Neural cell (in vitro differentiated cells): ENCODE results near the gene TBC1D5.

Experiments used
- EZH2 ChIP-seq: fragments of 200-600, 300-800 bp; shearing (Covaris generic), sonication (generic); IDR thresholded peaks from 2 replicates; pipeline ENCODE4 v1.6.1; 2014; ENCODE audit warnings: antibody characterized with exemption, low read length, borderline replicate concordance, mild to moderate bottlenecking; ENCODE audit not compliant: insufficient read depth, poor library complexity, severe bottlenecking
- MXI1 ChIP-seq: fragments of 450-650 bp; conservative IDR thresholded peaks from 2 replicates; pipeline ENCODE4 v1.6.1; 2014; ENCODE audit warnings: antibody characterized with exemption, mild to moderate bottlenecking; ENCODE audit not compliant: poor library complexity, severe bottlenecking

- no peak for TF ChIP-seq EZH2
- TF ChIP-seq MXI1, result no peak
Observed at GRCh38 chr3:17129556-17129955, 612.9 kb downstream of the TBC1D5 start.
